Spleen (tissue), 7 donors: ENCODE results near the gene EPSTI1.

Source experiments
- CTCF ChIP-seq, 11 experiments: fragments of 200-600 bp in 7 of 11; fragments of 450-650 bp in 4 of 11; sonication (generic) in 4 of 11; IDR thresholded peaks in 8 of 11; conservative IDR thresholded peaks in 3 of 11; 1 replicate in 7 of 11; 2 replicates in 4 of 11; pipeline versions ENCODE4 v1.4.0 to v1.8.0; 2016 to 2021; ENCODE audit warnings: antibody characterized with exemption in 11 of 11, inconsistent platforms in 4 of 11, mild to moderate bottlenecking in 1 of 11
- POLR2A ChIP-seq, 3 donors: fragments of 450-650 bp; IDR thresholded peaks; one replicate each; pipeline ENCODE4 v1.5.1; 2017; ENCODE audit warnings: antibody characterized with exemption in 3 of 3, mild to moderate bottlenecking in 1 of 3
- donor health status: DM: no; HTN: no; CAD: no; lungs with moderate emphysema.
- donor health status: DM: no; HTN: no; CAD: no.
- donor health status: DM: no; HTN: no; CAD: no.

GRCh38 chr13:42984026-42984425 is 8.0 kb downstream of the EPSTI1 start:
- no peak for TF ChIP-seq POLR2A (IDR thresholded peaks at IDR 0.05)
- no peak for TF ChIP-seq CTCF (IDR thresholded peaks at IDR 0.05 in 8 of 11, conservative IDR thresholded peaks at IDR 0.05 in 3 of 11)
